GM19238 (cell line): ENCODE measurements around the gene ACKR1.

ENCODE experiments used
- DNase-seq: peaks from one replicate; pipeline ENCODE4 v3.0.0; 2011; ENCODE audit warnings: low spot score; ENCODE audit not compliant: insufficient read length

ACKR1 gene

GRCh38 chr1:159187033-159187432 is 17.6 kb upstream of the ACKR1 start:
- DNase-seq: no peak

GRCh38 chr1:159187647-159188374 is 16.9 kb upstream of the ACKR1 start:
- no peak for DNase-seq

- peak; percentile 45 for DNase-seq
Measured at GRCh38 chr1:159188375-159188788, 16.3 kb upstream of the ACKR1 start.

GRCh38 chr1:159190441-159190840 is 14.2 kb upstream of the ACKR1 start:
- no peak for DNase-seq

- DNase-seq: no peak
Measured at GRCh38 chr1:159196543-159196942, 8.1 kb upstream of the ACKR1 start.

- peak; percentile 36 for DNase-seq
Measured at GRCh38 chr1:159197561-159198557, 6.8 kb upstream of the ACKR1 start.

GRCh38 chr1:159199901-159200300 is 4.8 kb upstream of the ACKR1 start:
- no peak for DNase-seq

- DNase-seq: no peak
Measured at GRCh38 chr1:159200769-159201168, 3.9 kb upstream of the ACKR1 start.

- no peak for DNase-seq
Measured at GRCh38 chr1:159201642-159202041, 3.0 kb upstream of the ACKR1 start.

- DNase-seq: no peak
Measured at GRCh38 chr1:159203610-159204009, 1.1 kb upstream of the ACKR1 start.

GRCh38 chr1:159205225-159205624 is 550 bp downstream of the ACKR1 start:
- no peak for DNase-seq

- no peak for DNase-seq
Measured at GRCh38 chr1:159206110-159206509, 1.4 kb downstream of the ACKR1 start.

- DNase-seq: no peak
Measured at GRCh38 chr1:159207080-159207479, 2.4 kb downstream of the ACKR1 start.

GRCh38 chr1:159207774-159208173 is 3.1 kb downstream of the ACKR1 start:
- DNase-seq: no peak

GRCh38 chr1:159208175-159208825 is 3.6 kb downstream of the ACKR1 start:
- DNase-seq: no peak

- DNase-seq: no peak
Measured at GRCh38 chr1:159209061-159209460, 4.4 kb downstream of the ACKR1 start.

- no peak for DNase-seq
Measured at GRCh38 chr1:159211331-159212136, 6.9 kb downstream of the ACKR1 start.

- DNase-seq: no peak
Measured at GRCh38 chr1:159212596-159212995, 7.9 kb downstream of the ACKR1 start.

- no peak for DNase-seq
Measured at GRCh38 chr1:159214149-159214760, 9.6 kb downstream of the ACKR1 start.
